H1 (cell line): ENCODE measurements around the gene IKZF2.

Experiments used
- CHD7 ChIP-seq: fragments of 300-600 bp; sonication (generic); IDR thresholded peaks from 2 replicates; pipeline ENCODE4 v1.7.1; 2012; ENCODE audit warnings: low read length, moderate library complexity, mild to moderate bottlenecking, inconsistent platforms; ENCODE audit not compliant: insufficient replicate concordance
- CREB1 ChIP-seq: IDR thresholded peaks from 2 replicates; pipeline ENCODE4 v1.6.1; 2012; ENCODE audit warnings: inconsistent platforms
- CTCF ChIP-seq, 3 experiments: IDR thresholded peaks; 1 replicate in 2 of 3; 2 replicates in 1 of 3; pipeline versions ENCODE4 v1.5.1 to v1.6.1; 2011; ENCODE audit warnings: low read length in 3 of 3, mild to moderate bottlenecking in 3 of 3, inconsistent platforms in 2 of 3, low read depth in 1 of 3, moderate library complexity in 1 of 3; ENCODE audit not compliant: insufficient read depth in 1 of 3; ENCODE audit errors: control extremely low read depth in 1 of 3
- GTF2F1 ChIP-seq: IDR thresholded peaks from 2 replicates; pipeline ENCODE4 v1.6.1; 2012; ENCODE audit warnings: low read depth, low read length, improper control_type of control experiment, borderline replicate concordance
- POLR2A ChIP-seq, 2 experiments: IDR thresholded peaks; 1 replicate in 1 of 2; 2 replicates in 1 of 2; pipeline ENCODE4 v1.6.1; 2011; ENCODE audit warnings: low read depth in 2 of 2, low read length in 2 of 2, mild to moderate bottlenecking in 2 of 2; ENCODE audit errors: control extremely low read depth in 1 of 2
- RAD21 ChIP-seq, 2 experiments: IDR thresholded peaks in 1 of 2; conservative IDR thresholded peaks in 1 of 2; 2 replicates each; pipeline ENCODE4 v1.6.1; 2011; ENCODE audit warnings: low read depth in 2 of 2, low read length in 2 of 2, improper control_type of control experiment in 1 of 2, inconsistent platforms in 1 of 2, mild to moderate bottlenecking in 1 of 2, moderate library complexity in 1 of 2
- SP2 ChIP-seq: IDR thresholded peaks from 2 replicates; pipeline ENCODE4 v1.6.1; 2012; ENCODE audit warnings: mild to moderate bottlenecking, low read length, inconsistent platforms
- SRF ChIP-seq: IDR thresholded peaks from 2 replicates; pipeline ENCODE4 v1.6.1; 2011; ENCODE audit warnings: mild to moderate bottlenecking, low read depth, low read length, moderate library complexity
- TAF1 ChIP-seq: IDR thresholded peaks from 2 replicates; pipeline ENCODE4 v1.6.1; 2011; ENCODE audit warnings: mild to moderate bottlenecking, low read depth, low read length
- YY1 ChIP-seq: IDR thresholded peaks from 2 replicates; pipeline ENCODE4 v1.6.1; 2011; ENCODE audit warnings: low read depth, mild to moderate bottlenecking, low read length
- TF ChIP-seq, protein P1 (sequence below): IDR thresholded peaks from 2 replicates; pipeline ENCODE4 v1.6.1; 2011; ENCODE audit warnings: low read length, improper control_type of control experiment

- TF ChIP-seq GTF2F1 (no peak), RAD21 (IDR thresholded peaks at IDR 0.05 in 1 of 2, conservative IDR thresholded peaks at IDR 0.05 in 1 of 2; ENCODE audit: low read depth in 2 of 2, low read length in 2 of 2) (no peak), YY1 (no peak), CTCF (IDR thresholded peaks at IDR 0.05; ENCODE audit: control extremely low read depth in 1 of 3, insufficient read depth in 1 of 3, low read depth in 1 of 3, low read length in 3 of 3) (no peak), POLR2A (IDR thresholded peaks at IDR 0.05; ENCODE audit: control extremely low read depth in 1 of 2, low read depth in 2 of 2, low read length in 2 of 2) (no peak), TAF1 (no peak), CREB1 (no peak), SRF (no peak), CHD7 (no peak), SP2 (no peak)
- TF ChIP-seq, protein P1, sequence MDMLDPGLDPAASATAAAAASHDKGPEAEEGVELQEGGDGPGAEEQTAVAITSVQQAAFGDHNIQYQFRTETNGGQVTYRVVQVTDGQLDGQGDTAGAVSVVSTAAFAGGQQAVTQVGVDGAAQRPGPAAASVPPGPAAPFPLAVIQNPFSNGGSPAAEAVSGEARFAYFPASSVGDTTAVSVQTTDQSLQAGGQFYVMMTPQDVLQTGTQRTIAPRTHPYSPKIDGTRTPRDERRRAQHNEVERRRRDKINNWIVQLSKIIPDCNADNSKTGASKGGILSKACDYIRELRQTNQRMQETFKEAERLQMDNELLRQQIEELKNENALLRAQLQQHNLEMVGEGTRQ: no peak
Measured at GRCh38 chr2:213104903-213105202, 46.6 kb downstream of the IKZF2 start.
